Cardiac muscle cell (in vitro differentiated cells and primary cell): ENCODE results near the gene DBNL. TPM values are rescaled to one million over a fixed set of nuclear protein-coding genes. Genes with fewer than 3 reads are reported as not detected.

Source experiments
- DNase-seq, 2 donors: peaks; one replicate each; pipeline versions ENCODE4 v3.0.0 to v3.0.0-alpha.2; 2010 to 2017; ENCODE audit warnings: low read depth in 1 of 2, low spot score in 1 of 2
- H3K27ac ChIP-seq: fragments of 200-600 bp; sonication (generic); 2 replicates; pipeline ENCODE4 v1.5.1; 2016
- H3K27me3 ChIP-seq: fragments of 200-600 bp; sonication (generic); 2 replicates; pipeline ENCODE4 v1.6.0; 2016; ENCODE audit warnings: control low read depth
- H3K36me3 ChIP-seq: fragments of 200-600 bp; sonication (generic); 2 replicates; pipeline ENCODE4 v1.5.1; 2016; ENCODE audit warnings: control low read depth
- H3K4me1 ChIP-seq: fragments of 200-600 bp; sonication (generic); 2 replicates; pipeline ENCODE4 v1.8.1; 2017; ENCODE audit warnings: low read depth, mild to moderate bottlenecking, mixed run types
- H3K4me3 ChIP-seq: fragments of 200-600 bp; sonication (generic); 2 replicates; pipeline ENCODE4 v1.5.1; 2016; ENCODE audit warnings: mild to moderate bottlenecking
- H3K9me3 ChIP-seq: fragments of 200-600 bp; sonication (generic); 2 replicates; pipeline ENCODE4 v1.5.1; 2017; ENCODE audit warnings: low read depth, mild to moderate bottlenecking, control low read depth
- CTCF ChIP-seq: IDR thresholded peaks from 2 replicates; pipeline ENCODE4 v1.5.1; 2012; ENCODE audit warnings: low read depth, mild to moderate bottlenecking, low read length
- polyA plus RNA-seq: library from polyadenylated mRNA; unstranded; fragments of >200 nt; fragmentation: Nextera tagmentation; extraction: Ambion mirVana; gene quantifications from 2 replicates; pipeline ENCODE4 v1.2.1, GENCODE V29; 2016
- total RNA-seq: library from RNA; depleted of rRNA; stranded (reverse); fragments of >200 nt; gene quantifications from 2 replicates; pipeline ENCODE4 v1.2.3, GENCODE V29; 2016

DBNL gene
- total and polyA plus RNA-seq, 2 experiments from 2014 or later, result 129 to 130 TPM

- Histone ChIP-seq H3K36me3 (peaks cover 4% of the 10 kb centered on the region), H3K27ac (peak overlapping the region; percentile 77), H3K27me3 (no peaks in the 10 kb centered on the region), H3K4me3 (peak overlapping the region; percentile 86), H3K4me1 (peaks cover 12% of the 10 kb centered on the region), H3K9me3 (no peaks in the 10 kb centered on the region)
- no peak for DNase-seq
- no peak for TF ChIP-seq CTCF
These were observed 600 bp upstream of the DBNL start for GRCh38 chr7:44043902-44044301.

- Histone ChIP-seq H3K36me3 (peaks cover 7% of the 10 kb centered on the region), H3K9me3 (no peaks in the 10 kb centered on the region), H3K27ac (peak overlapping the region; percentile 77), H3K4me3 (peak overlapping the region; percentile 86), H3K27me3 (no peaks in the 10 kb centered on the region), H3K4me1 (peaks cover 12% of the 10 kb centered on the region)
- TF ChIP-seq CTCF, result no peak
- no peak for DNase-seq
These were observed 918 bp downstream of the DBNL start for GRCh38 chr7:44045226-44046014.

- H3K27ac ChIP-seq, result no peak overlapping the region
- H3K36me3 ChIP-seq, result peaks cover 10% of the 10 kb centered on the region
- peaks cover 12% of the 10 kb centered on the region for H3K4me1 ChIP-seq
- TF ChIP-seq CTCF, result no peak
- no peak for DNase-seq
- H3K27me3 ChIP-seq, result no peaks in the 10 kb centered on the region
- no peaks in the 10 kb centered on the region for H3K9me3 ChIP-seq
- H3K4me3 ChIP-seq, result no peak overlapping the region
These were observed 2.0 kb downstream of the DBNL start for GRCh38 chr7:44046321-44047061.

GRCh38 chr7:44048031-44048795, 3.7 kb downstream of the DBNL start:
- Histone ChIP-seq H3K4me1 (peaks cover 12% of the 10 kb centered on the region), H3K9me3 (no peaks in the 10 kb centered on the region), H3K4me3 (no peak overlapping the region), H3K27ac (no peak overlapping the region), H3K36me3 (peaks cover 14% of the 10 kb centered on the region), H3K27me3 (no peaks in the 10 kb centered on the region)
- no peak for DNase-seq
- no peak for TF ChIP-seq CTCF

GRCh38 chr7:44050121-44050914, 5.8 kb downstream of the DBNL start:
- H3K27ac ChIP-seq, result no peak overlapping the region
- no peaks in the 10 kb centered on the region for H3K9me3 ChIP-seq
- H3K4me1 ChIP-seq, result peaks cover 4% of the 10 kb centered on the region
- H3K36me3 ChIP-seq, result peaks cover 16% of the 10 kb centered on the region
- no peak for TF ChIP-seq CTCF
- H3K4me3 ChIP-seq, result no peak overlapping the region
- DNase-seq, result no peak
- no peaks in the 10 kb centered on the region for H3K27me3 ChIP-seq
